GM12891 (cell line): Measurements from ENCODE around the gene GRK1.

Experiments
- POLR2A ChIP-seq: IDR thresholded peaks from 2 replicates; pipeline ENCODE4 v1.6.1; 2011; ENCODE audit warnings: low read depth, low read length, control low read depth
- TAF1 ChIP-seq: IDR thresholded peaks from 2 replicates; pipeline ENCODE4 v1.6.1; 2011; ENCODE audit warnings: low read depth, low read length, control low read depth

- TF ChIP-seq POLR2A (no peak), TAF1 (no peak)
These were observed 49.1 kb upstream of the GRK1 start for GRCh38 chr13:113617961-113618360.
